PC-3 (cell line): ENCODE measurements around the gene TEDC1. TPM values are rescaled to one million over a fixed set of nuclear protein-coding genes. Genes with fewer than 3 reads are reported as not detected.

ENCODE experiments used
- ATAC-seq: fragments of 200-7000 bp; cut with Tn5 transposase; 2 replicates; pipeline ENCODE4 v1.9.1; 2020; ENCODE audit warnings: mild to moderate bottlenecking, moderate library complexity
- BruUV-seq: library from RNA; stranded (reverse); fragments of 400-500 nt; replicated peaks from 2 replicates; lab custom pipeline; 2021; lab: Mats Ljungman, UMichigan
- CTCF ChIA-PET: fragments of 300-600 bp; sonication (Branson Sonifier 250); formaldehyde crosslinking; loops from one replicate; lab custom pipeline; 2022; ENCODE audit warnings: antibody characterized with exemption; lab: Charles Lee
- POLR2A ChIA-PET: fragments of 300-600 bp; sonication (Branson Sonifier 250); formaldehyde crosslinking; loops from one replicate; lab custom pipeline; 2022; ENCODE audit warnings: antibody characterized with exemption; ENCODE audit not compliant: unreplicated experiment; lab: Charles Lee
- DNase-seq: peaks from one replicate; pipeline ENCODE4 v3.0.0-alpha.2; 2015
- H2AFZ ChIP-seq: fragments of 300-600 bp; sonication (generic); 2 replicates; pipeline ENCODE4 v1.6.0; 2016; ENCODE audit warnings: antibody characterized with exemption, low read length
- H3F3A ChIP-seq: fragments of 300-600 bp; sonication (generic); one replicate; pipeline ENCODE4 v1.6.0; 2017; ENCODE audit warnings: antibody characterized with exemption, low read length, control low read depth, mild to moderate bottlenecking; ENCODE audit not compliant: unreplicated experiment
- H3K27ac ChIP-seq: fragments of 300-600 bp; sonication (generic); 2 replicates; pipeline ENCODE4 v1.5.1; 2016; ENCODE audit warnings: mild to moderate bottlenecking, low read length
- H3K27me3 ChIP-seq: fragments of 300-600 bp; sonication (generic); 2 replicates; pipeline ENCODE4 v1.6.1; 2016; ENCODE audit warnings: low read length, mixed read lengths
- H3K36me3 ChIP-seq: fragments of 300-600 bp; sonication (generic); 2 replicates; pipeline ENCODE4 v1.6.1; 2016; ENCODE audit warnings: low read depth, mixed run types, low read length, mixed read lengths
- H3K4me1 ChIP-seq: fragments of 300-600 bp; sonication (generic); 2 replicates; pipeline ENCODE4 v1.5.1; 2016; ENCODE audit warnings: low read length; ENCODE audit not compliant: insufficient read depth
- H3K4me2 ChIP-seq: fragments of 300-600 bp; sonication (generic); 2 replicates; pipeline ENCODE4 v1.6.0; 2016; ENCODE audit warnings: low read length
- H3K4me3 ChIP-seq: fragments of 300-600 bp; sonication (generic); 2 replicates; pipeline ENCODE4 v1.5.1; 2016; ENCODE audit warnings: mild to moderate bottlenecking, low read length, mixed read lengths
- H3K79me2 ChIP-seq: fragments of 300-600 bp; sonication (generic); 2 replicates; pipeline ENCODE4 v1.6.1; 2017; ENCODE audit warnings: low read length, mixed read lengths
- H3K9ac ChIP-seq: fragments of 300-600 bp; sonication (generic); 2 replicates; pipeline ENCODE4 v1.6.0; 2016; ENCODE audit warnings: mild to moderate bottlenecking, low read length
- H3K9me2 ChIP-seq: fragments of 300-600 bp; sonication (generic); replicated peaks from 2 replicates; pipeline ENCODE4 v1.6.1; 2016; ENCODE audit warnings: mixed run types, low read length, mixed read lengths
- H3K9me3 ChIP-seq: fragments of 300-600 bp; sonication (generic); 2 replicates; pipeline ENCODE4 v1.6.1; 2016; ENCODE audit warnings: low read length, mixed read lengths
- H4K20me1 ChIP-seq: fragments of 300-600 bp; sonication (generic); 2 replicates; pipeline ENCODE4 v1.6.1; 2016; ENCODE audit warnings: low read length, mixed read lengths
- CTCF ChIP-seq: fragments of 300-600 bp; sonication (generic); conservative IDR thresholded peaks from 2 replicates; pipeline ENCODE4 v1.5.1; 2017; ENCODE audit warnings: antibody characterized with exemption, low read depth, mild to moderate bottlenecking, low read length
- EZH2 ChIP-seq: fragments of 300-600 bp; sonication (generic); IDR thresholded peaks from one replicate; pipeline ENCODE4 v1.6.1; 2017; ENCODE audit warnings: antibody characterized with exemption, mild to moderate bottlenecking, low read length; ENCODE audit not compliant: unreplicated experiment
- EZH2phosphoT487 ChIP-seq: fragments of 300-600 bp; sonication (generic); IDR thresholded peaks from 2 replicates; pipeline ENCODE4 v1.6.1; 2018; ENCODE audit warnings: mild to moderate bottlenecking, antibody characterized with exemption, low read length, borderline replicate concordance
- intact Hi-C: fragments of 100-400 bp; cut with micrococcal nuclease; formaldehyde crosslinking; loops from 2 replicates; pipeline ENCODE4 v1.9.0; 2023
- total RNA-seq: library from RNA; depleted of rRNA; stranded (reverse); fragments of >200 nt; gene quantifications from 2 replicates; pipeline ENCODE4 v1.2.3, GENCODE V29; 2014; rRNA removed

The TEDC1 gene
- total RNA-seq, 1 experiment from 2014 or later, result 66.7 TPM

- TF ChIP-seq EZH2phosphoT487 (no peak), EZH2 (no peak), CTCF (no peak)
- no peak for ATAC-seq
- intact Hi-C loops, result no loop called here
These were observed 56.7 kb downstream of the TEDC1 start for GRCh38 chr14:105547741-105548169.

More at GRCh38 chr14:105547741-105548169, 56.7 kb downstream of the TEDC1 start:
- no peak for DNase-seq
- no peak overlapping the region for H3K9ac ChIP-seq
- H3K27me3 ChIP-seq, result peaks cover 8% of the 10 kb centered on the region; the same call in 1 of the 2 replicates
- H3K79me2 ChIP-seq, result no peaks in the 10 kb centered on the region
- no peak overlapping the region for H2AFZ ChIP-seq
- H3F3A ChIP-seq, result no peaks in the 10 kb centered on the region
- ChIA-PET CTCF (interaction anchor here (0.7 kb wide), 1 partner anchor 11 kb away, joined by 3 read pairs; no protein-coding TSS in a partner anchor), POLR2A (no interaction called here)
- H4K20me1 ChIP-seq, result no peaks in the 10 kb centered on the region
- no peaks in the 10 kb centered on the region for H3K36me3 ChIP-seq
- no peak overlapping the region for H3K4me3 ChIP-seq
- H3K9me2 ChIP-seq, result no peaks in the 10 kb centered on the region
- no peak overlapping the region for H3K4me2 ChIP-seq
- H3K27ac ChIP-seq, result no peak overlapping the region
- H3K9me3 ChIP-seq, result no peaks in the 10 kb centered on the region
- no TSS peak for BruUV-seq
- H3K4me1 ChIP-seq, result no peaks in the 10 kb centered on the region

Other genes starting within 250 kb of the TEDC1 start
- gene BTBD6, start 242.7 kb upstream of the TEDC1 start, total RNA-seq, result 104 and 119 TPM in 2 replicates
- 55.8 and 86.1 TPM in 2 replicates for gene BRF1, start 190.2 kb upstream of the TEDC1 start, total RNA-seq
- 56.0 and 62.0 TPM in 2 replicates for gene PACS2, start 176.5 kb upstream of the TEDC1 start, total RNA-seq
- 0.29 and 0.40 TPM in 2 replicates for gene TEX22, start 92.7 kb upstream of the TEDC1 start, total RNA-seq
- gene MTA1, start 71.4 kb upstream of the TEDC1 start, total RNA-seq, result 82.3 and 102 TPM in 2 replicates
- gene CRIP2, start 16.4 kb upstream of the TEDC1 start, total RNA-seq, result 100 and 109 TPM in 2 replicates
- gene CRIP1, start 4.4 kb upstream of the TEDC1 start, total RNA-seq, result 45.9 and 48.7 TPM in 2 replicates
- gene TMEM121, start 35.3 kb downstream of the TEDC1 start, total RNA-seq, result 27.5 and 33.6 TPM in 2 replicates